Measurements from ENCODE around the gene LYSMD2. TPM values are rescaled to one million over a fixed set of nuclear protein-coding genes. Genes with fewer than 3 reads are reported as not detected.

LYSMD2 gene
- total RNA-seq, 1 experiment from 2014 or later = 2.2 TPM

DNA sequence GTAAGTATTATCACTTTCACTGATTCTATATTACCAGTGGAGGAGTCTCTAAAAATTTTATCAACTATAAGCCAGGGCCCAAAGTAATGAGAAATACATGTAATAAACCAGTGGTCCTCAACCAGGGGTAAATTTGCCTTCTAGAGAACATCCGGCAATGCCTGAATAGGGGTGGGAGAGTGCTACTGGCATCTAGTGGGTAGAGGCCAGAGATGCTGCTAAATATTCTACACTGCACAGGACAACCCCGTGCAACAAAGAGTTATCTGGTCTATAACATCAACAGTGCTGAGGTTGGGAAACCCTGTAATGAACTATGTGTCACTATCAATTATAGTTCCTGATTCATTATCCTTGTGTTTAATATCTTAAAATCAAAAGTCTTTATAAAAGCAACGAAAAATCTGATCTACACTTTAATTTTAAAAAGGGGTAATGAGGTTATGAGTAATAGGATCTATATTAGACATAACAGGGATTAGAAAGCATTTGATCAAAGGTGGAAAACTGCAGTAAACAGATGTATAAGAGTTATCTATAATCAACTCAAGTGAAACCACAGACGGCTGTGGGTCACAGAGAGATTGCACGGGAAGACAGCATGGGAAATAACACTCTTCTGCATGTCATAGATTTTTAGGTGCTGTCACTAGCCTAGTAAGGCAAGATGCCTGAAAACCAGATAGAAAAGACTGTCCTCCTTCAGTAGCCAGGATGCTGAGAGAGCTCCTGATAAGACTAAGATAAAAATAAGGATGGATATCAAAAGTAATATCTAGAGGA, 2.0 kb downstream of the LYSMD2 start:
- no peaks in the 10 kb centered on the region for H3K36me3 Mint-ChIP-seq
- TF ChIP-seq ATF1 (CRISPR knock-in tag; IDR thresholded peaks at IDR 0.05) (no peak), GABPB1 (CRISPR knock-in tag; IDR thresholded peaks at IDR 0.05) (no peak), NFATC4 (CRISPR knock-in tag; IDR thresholded peaks at IDR 0.05) (no peak), RORB (CRISPR knock-in tag; IDR thresholded peaks at IDR 0.05) (no peak), MLX (CRISPR knock-in tag; IDR thresholded peaks at IDR 0.05) (no peak), ZNF138 (CRISPR knock-in tag; conservative IDR thresholded peaks at IDR 0.05) (no peak)
- TF ChIP-seq, protein P1, sequence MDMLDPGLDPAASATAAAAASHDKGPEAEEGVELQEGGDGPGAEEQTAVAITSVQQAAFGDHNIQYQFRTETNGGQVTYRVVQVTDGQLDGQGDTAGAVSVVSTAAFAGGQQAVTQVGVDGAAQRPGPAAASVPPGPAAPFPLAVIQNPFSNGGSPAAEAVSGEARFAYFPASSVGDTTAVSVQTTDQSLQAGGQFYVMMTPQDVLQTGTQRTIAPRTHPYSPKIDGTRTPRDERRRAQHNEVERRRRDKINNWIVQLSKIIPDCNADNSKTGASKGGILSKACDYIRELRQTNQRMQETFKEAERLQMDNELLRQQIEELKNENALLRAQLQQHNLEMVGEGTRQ (CRISPR knock-in tag; IDR thresholded peaks at IDR 0.05) = no peak
- POLR2A ChIA-PET = no interaction called here
- CTCF ChIA-PET = interaction anchor here (1.1 kb wide), 1 partner anchor 41 kb away, joined by 3 read pairs; no protein-coding TSS in a partner anchor
- peaks cover 24% of the 10 kb centered on the region for H3K4me1 Mint-ChIP-seq
- peaks cover 44% of the 10 kb centered on the region for H3K27me3 Mint-ChIP-seq (ENCODE audit: low read depth)
- H3K4me3 Mint-ChIP-seq = no peak overlapping the region
- no peaks in the 10 kb centered on the region for H3K9me3 Mint-ChIP-seq
- no peak for ATAC-seq
- H3K27ac Mint-ChIP-seq = no peak overlapping the region
- DNase-seq (ENCODE audit: low spot score) = no peak

- H3K4me1 Mint-ChIP-seq = peaks cover 17% of the 10 kb centered on the region
- ChIA-PET POLR2A (no interaction called here), CTCF (no interaction called here)
- no peak overlapping the region for H3K27ac Mint-ChIP-seq
- ATAC-seq (no peak), DNase-seq (ENCODE audit: low spot score) (no peak)
- TF ChIP-seq JUN (CRISPR knock-in tag; IDR thresholded peaks at IDR 0.05) = no peak
- TF ChIP-seq, protein P1 (CRISPR knock-in tag; IDR thresholded peaks at IDR 0.05) = no peak
- H3K36me3 Mint-ChIP-seq = no peaks in the 10 kb centered on the region
- peaks cover 21% of the 10 kb centered on the region for H3K27me3 Mint-ChIP-seq (ENCODE audit: low read depth)
- H3K4me3 Mint-ChIP-seq = no peak overlapping the region
- no peaks in the 10 kb centered on the region for H3K9me3 Mint-ChIP-seq
Measured at GRCh38 chr15:51732646-51733045, 4.8 kb downstream of the LYSMD2 start.

- Mint-ChIP-seq H3K27me3 (ENCODE audit: low read depth) (peaks cover 18% of the 10 kb centered on the region), H3K36me3 (no peaks in the 10 kb centered on the region), H3K4me3 (no peak overlapping the region), H3K4me1 (peaks cover 24% of the 10 kb centered on the region), H3K27ac (peak overlapping the region; percentile 63; the same call in 1 of the 2 replicates), H3K9me3 (no peaks in the 10 kb centered on the region)
- CTCF ChIA-PET = interaction anchor here (1.2 kb wide), 1 partner anchor 45 kb away, joined by 3 read pairs; no protein-coding TSS in a partner anchor
- DNase-seq (ENCODE audit: low spot score) (no peak), ATAC-seq (no peak)
- no peak for TF ChIP-seq E2F5 (CRISPR knock-in tag; IDR thresholded peaks at IDR 0.05)
- POLR2A ChIA-PET = no interaction called here
Measured at GRCh38 chr15:51731549-51732267, 5.7 kb downstream of the LYSMD2 start.

DNA sequence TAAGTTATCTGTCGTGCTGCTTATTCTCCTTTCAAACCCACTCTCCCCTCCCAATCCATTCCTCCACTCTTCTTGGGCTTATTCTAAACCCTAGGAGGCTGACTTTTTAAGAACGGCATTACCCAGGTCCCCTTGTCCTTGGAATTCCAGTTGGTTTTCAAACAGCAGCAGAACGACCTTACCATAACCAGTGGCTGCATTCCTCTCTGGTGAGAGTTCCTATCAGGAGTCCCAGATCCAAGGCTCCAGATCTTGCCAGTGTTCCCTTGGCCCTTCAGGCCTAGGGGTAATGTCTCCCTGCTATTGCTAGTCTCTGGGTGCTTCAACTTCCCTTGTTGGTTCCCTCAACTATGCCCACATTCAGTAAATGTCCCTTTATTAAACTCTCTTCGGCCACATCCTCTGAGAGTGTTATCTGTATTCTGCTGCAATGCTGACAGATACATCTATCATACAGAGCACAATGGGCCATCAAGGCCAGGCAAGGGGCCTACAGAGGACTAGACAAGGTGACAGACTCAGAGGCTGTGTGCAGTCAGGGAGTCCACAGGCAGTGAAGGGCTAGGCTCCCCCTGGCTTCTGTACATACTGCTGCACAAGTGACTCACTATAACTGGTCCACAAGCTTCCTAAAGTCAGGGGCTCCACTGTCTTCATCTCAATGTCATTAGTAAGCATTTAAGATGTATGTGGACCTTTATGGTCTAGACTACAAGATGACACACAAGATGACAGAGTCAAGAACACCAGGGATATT, 10.1 kb downstream of the LYSMD2 start:
- H3K27me3 Mint-ChIP-seq (ENCODE audit: low read depth) = no peaks in the 10 kb centered on the region
- CTCF ChIA-PET = interaction anchor here (1.7 kb wide), 1 partner anchor 77 kb away, joined by 4 read pairs; no protein-coding TSS in a partner anchor
- H3K27ac Mint-ChIP-seq = 0 out of 2 replicates have a peak overlapping the region, but pooled peaks have one; percentile 46
- peaks cover 43% of the 10 kb centered on the region for H3K4me1 Mint-ChIP-seq
- no peaks in the 10 kb centered on the region for H3K9me3 Mint-ChIP-seq
- no peaks in the 10 kb centered on the region for H3K36me3 Mint-ChIP-seq
- no peak overlapping the region for H3K4me3 Mint-ChIP-seq
- POLR2A ChIA-PET = no interaction called here
- ATAC-seq = no peak
- no peak for DNase-seq (ENCODE audit: low spot score)
- TF ChIP-seq, protein P2, sequence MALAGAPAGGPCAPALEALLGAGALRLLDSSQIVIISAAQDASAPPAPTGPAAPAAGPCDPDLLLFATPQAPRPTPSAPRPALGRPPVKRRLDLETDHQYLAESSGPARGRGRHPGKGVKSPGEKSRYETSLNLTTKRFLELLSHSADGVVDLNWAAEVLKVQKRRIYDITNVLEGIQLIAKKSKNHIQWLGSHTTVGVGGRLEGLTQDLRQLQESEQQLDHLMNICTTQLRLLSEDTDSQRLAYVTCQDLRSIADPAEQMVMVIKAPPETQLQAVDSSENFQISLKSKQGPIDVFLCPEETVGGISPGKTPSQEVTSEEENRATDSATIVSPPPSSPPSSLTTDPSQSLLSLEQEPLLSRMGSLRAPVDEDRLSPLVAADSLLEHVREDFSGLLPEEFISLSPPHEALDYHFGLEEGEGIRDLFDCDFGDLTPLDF (CRISPR knock-in tag; IDR thresholded peaks at IDR 0.05) = no peak
- no peak for TF ChIP-seq CBFB (CRISPR knock-in tag; IDR thresholded peaks at IDR 0.05; ENCODE audit: low read depth)
- TF ChIP-seq, protein P3, sequence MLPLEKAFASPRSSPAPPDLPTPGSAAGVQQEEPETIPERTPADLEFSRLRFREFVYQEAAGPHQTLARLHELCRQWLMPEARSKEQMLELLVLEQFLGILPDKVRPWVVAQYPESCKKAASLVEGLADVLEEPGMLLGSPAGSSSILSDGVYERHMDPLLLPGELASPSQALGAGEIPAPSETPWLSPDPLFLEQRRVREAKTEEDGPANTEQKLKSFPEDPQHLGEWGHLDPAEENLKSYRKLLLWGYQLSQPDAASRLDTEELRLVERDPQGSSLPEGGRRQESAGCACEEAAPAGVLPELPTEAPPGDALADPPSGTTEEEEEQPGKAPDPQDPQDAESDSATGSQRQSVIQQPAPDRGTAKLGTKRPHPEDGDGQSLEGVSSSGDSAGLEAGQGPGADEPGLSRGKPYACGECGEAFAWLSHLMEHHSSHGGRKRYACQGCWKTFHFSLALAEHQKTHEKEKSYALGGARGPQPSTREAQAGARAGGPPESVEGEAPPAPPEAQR (CRISPR knock-in tag; IDR thresholded peaks at IDR 0.05) = no peak
- TF ChIP-seq, protein P4, sequence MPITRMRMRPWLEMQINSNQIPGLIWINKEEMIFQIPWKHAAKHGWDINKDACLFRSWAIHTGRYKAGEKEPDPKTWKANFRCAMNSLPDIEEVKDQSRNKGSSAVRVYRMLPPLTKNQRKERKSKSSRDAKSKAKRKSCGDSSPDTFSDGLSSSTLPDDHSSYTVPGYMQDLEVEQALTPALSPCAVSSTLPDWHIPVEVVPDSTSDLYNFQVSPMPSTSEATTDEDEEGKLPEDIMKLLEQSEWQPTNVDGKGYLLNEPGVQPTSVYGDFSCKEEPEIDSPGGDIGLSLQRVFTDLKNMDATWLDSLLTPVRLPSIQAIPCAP (CRISPR knock-in tag; IDR thresholded peaks at IDR 0.05) = no peak
- no peak for TF ChIP-seq TP53 (CRISPR knock-in tag; IDR thresholded peaks at IDR 0.05)
- TF ChIP-seq CDX4 (CRISPR knock-in tag; IDR thresholded peaks at IDR 0.05; ENCODE audit: borderline replicate concordance) = no peak
- no peak for TF ChIP-seq TCF7 (CRISPR knock-in tag; IDR thresholded peaks at IDR 0.05; ENCODE audit: low read depth)
- TF ChIP-seq ZNF121 (CRISPR knock-in tag; IDR thresholded peaks at IDR 0.05) = no peak
- no peak for TF ChIP-seq SOX15 (CRISPR knock-in tag; IDR thresholded peaks at IDR 0.05)

Measured in WTC11 (cell line).